Colonic mucosa (tissue), 4 donors: Measurements from ENCODE around the gene RHOC. TPM values are rescaled to one million over a fixed set of nuclear protein-coding genes. Genes with fewer than 3 reads are reported as not detected.

Experiments used
- DNase-seq: peaks from one replicate; pipeline ENCODE4 v3.0.0-alpha.2; 2020
- H3K27ac ChIP-seq: fragments of 200-600 bp; one replicate; pipeline ENCODE4 v1.8.0; 2021
- H3K27me3 ChIP-seq: fragments of 200-600 bp; one replicate; pipeline ENCODE4 v1.8.0; 2021
- H3K36me3 ChIP-seq: fragments of 200-600 bp; one replicate; pipeline ENCODE4 v1.8.0; 2021
- H3K4me1 ChIP-seq: fragments of 200-600 bp; one replicate; pipeline ENCODE4 v1.8.0; 2021; ENCODE audit warnings: mild to moderate bottlenecking
- H3K4me3 ChIP-seq: fragments of 200-600 bp; one replicate; pipeline ENCODE4 v1.8.0; 2021
- H3K9ac ChIP-seq, 2 donors: one replicate each; pipeline ENCODE4 v1.7.0; 2013; ENCODE audit warnings: control low read depth in 2 of 2, low read depth in 2 of 2, low read length in 2 of 2
- H3K9me3 ChIP-seq: fragments of 200-600 bp; one replicate; pipeline ENCODE4 v1.8.0; 2021
- CTCF ChIP-seq: fragments of 200-600 bp; IDR thresholded peaks from one replicate; pipeline ENCODE4 v1.8.0; 2022; ENCODE audit warnings: antibody characterized with exemption, mild to moderate bottlenecking
- intact Hi-C: fragments of 100-400 bp; cut with DNase I; formaldehyde crosslinking; loops from one replicate; pipeline ENCODE4 v1.14.1; 2022
- total RNA-seq, 2 donors: library from RNA; stranded (reverse); fragmentation: NEBNext Ultra II Directional in 1 of 2; extraction: Animal tissue kit (Norgen Biotek cat#: 25700) in 1 of 2; gene quantifications; one replicate each; pipeline ENCODE4 v1.2.1, GENCODE V29; 2021
- donor health status: healthy.
- donor health status: DM: no; HTN: no; CAD: no.
- donor health status: DM: no; HTN: no; CAD: no.

The RHOC gene
- total RNA-seq, 2 donors from 2014 or later = 327 to 451 TPM

GRCh38 chr1:112704391-112704933 lies 2.5 kb downstream of the RHOC start:
- Histone ChIP-seq H3K36me3 (peaks cover 5% of the 10 kb centered on the region), H3K4me1 (peaks cover 34% of the 10 kb centered on the region), H3K27me3 (no peaks in the 10 kb centered on the region), H3K4me3 (peak overlapping the region; percentile 54), H3K9me3 (no peaks in the 10 kb centered on the region), H3K27ac (peak overlapping the region; percentile 96), H3K9ac (peak overlapping the region; percentile 72 to 88)
- TF ChIP-seq CTCF = no peak
- intact Hi-C loops = no loop called here
- DNase-seq = no peak

GRCh38 chr1:112703706-112704105 lies 3.2 kb downstream of the RHOC start:
- DNase-seq = no peak
- Histone ChIP-seq H3K27me3 (no peaks in the 10 kb centered on the region), H3K9ac (peak overlapping the region in 1 of 2 donors; percentile 88), H3K4me1 (peaks cover 34% of the 10 kb centered on the region), H3K9me3 (no peaks in the 10 kb centered on the region), H3K27ac (peak overlapping the region; percentile 96), H3K36me3 (peaks cover 5% of the 10 kb centered on the region), H3K4me3 (no peak overlapping the region)
- TF ChIP-seq CTCF = no peak
- intact Hi-C loops = no loop called here

GRCh38 chr1:112702420-112703261 lies 4.3 kb downstream of the RHOC start:
- Histone ChIP-seq H3K27ac (no peak overlapping the region), H3K4me1 (peaks cover 34% of the 10 kb centered on the region), H3K27me3 (no peaks in the 10 kb centered on the region), H3K9me3 (no peaks in the 10 kb centered on the region), H3K4me3 (no peak overlapping the region), H3K9ac (peak overlapping the region in 1 of 2 donors; percentile 36), H3K36me3 (peaks cover 5% of the 10 kb centered on the region)
- TF ChIP-seq CTCF = no peak
- intact Hi-C loops = no loop called here
- no peak for DNase-seq

GRCh38 chr1:112702067-112702395 lies 4.9 kb downstream of the RHOC start:
- no peak for DNase-seq
- H3K9ac ChIP-seq = peak overlapping the region in 1 of 2 donors; percentile 36
- H3K4me3 ChIP-seq = no peak overlapping the region
- H3K36me3 ChIP-seq = peaks cover 5% of the 10 kb centered on the region
- H3K27ac ChIP-seq = peak overlapping the region; percentile 65
- intact Hi-C loops = no loop called here
- no peak for TF ChIP-seq CTCF
- H3K4me1 ChIP-seq = peaks cover 34% of the 10 kb centered on the region
- no peaks in the 10 kb centered on the region for H3K9me3 ChIP-seq
- H3K27me3 ChIP-seq = no peaks in the 10 kb centered on the region

GRCh38 chr1:112701227-112702066 lies 5.5 kb downstream of the RHOC start:
- Histone ChIP-seq H3K9me3 (no peaks in the 10 kb centered on the region), H3K9ac (peak overlapping the region; percentile 41 to 57), H3K4me3 (no peak overlapping the region), H3K4me1 (peaks cover 34% of the 10 kb centered on the region), H3K27me3 (no peaks in the 10 kb centered on the region), H3K36me3 (peaks cover 5% of the 10 kb centered on the region), H3K27ac (peak overlapping the region; percentile 65)
- intact Hi-C loops = no loop called here
- no peak for TF ChIP-seq CTCF
- DNase-seq = no peak
